Heart left ventricle (tissue), 16 donors: ENCODE measurements around the gene GAPVD1. TPM values are rescaled to one million over a fixed set of nuclear protein-coding genes. Genes with fewer than 3 reads are reported as not detected.

Experiments used
- ATAC-seq, 4 donors: fragments of 200-7000 bp; cut with Tn5 transposase; one replicate each; pipeline ENCODE4 v1.9.1; 2020 to 2022; ENCODE audit warnings: moderate library complexity in 4 of 4, mild to moderate bottlenecking in 3 of 4, moderate number of reproducible peaks in 1 of 4
- DNase-seq, 5 donors: peaks; one replicate each; pipeline ENCODE4 v3.0.0-alpha.2; 2020
- H3K27ac ChIP-seq, 12 donors: fragments of 200-600 bp; sonication (generic) in 4 of 12; one replicate each; pipeline versions ENCODE4 v1.5.0 to v1.8.0; 2016 to 2022; ENCODE audit warnings: mild to moderate bottlenecking in 2 of 12
- H3K27me3 ChIP-seq, 9 donors: fragments of 200-600 bp; sonication (generic) in 2 of 9; one replicate each; pipeline versions ENCODE4 v1.5.1 to v1.8.0; 2016 to 2022; ENCODE audit warnings: mild to moderate bottlenecking in 3 of 9
- H3K36me3 ChIP-seq, 9 donors: fragments of 200-600 bp; sonication (generic) in 2 of 9; one replicate each; pipeline versions ENCODE4 v1.5.0 to v1.8.0; 2018 to 2022; ENCODE audit warnings: mild to moderate bottlenecking in 2 of 9
- H3K4me1 ChIP-seq, 12 donors: fragments of 200-600 bp; sonication (generic) in 4 of 12; one replicate each; pipeline versions ENCODE4 v1.5.0 to v1.8.0; 2016 to 2022; ENCODE audit warnings: mild to moderate bottlenecking in 3 of 12
- H3K4me3 ChIP-seq, 12 donors: fragments of 200-600 bp; sonication (generic) in 4 of 12; one replicate each; pipeline versions ENCODE4 v1.5.0 to v1.8.0; 2017 to 2022; ENCODE audit warnings: mild to moderate bottlenecking in 9 of 12, moderate library complexity in 4 of 12
- H3K9me3 ChIP-seq, 12 donors: fragments of 200-600 bp; sonication (generic) in 4 of 12; one replicate each; pipeline versions ENCODE4 v1.5.0 to v1.8.0; 2016 to 2022; ENCODE audit warnings: mild to moderate bottlenecking in 1 of 12
- CTCF ChIP-seq, 12 donors: fragments of 200-600 bp; sonication (generic) in 4 of 12; IDR thresholded peaks; one replicate each; pipeline versions ENCODE4 v1.5.0 to v1.8.0; 2018 to 2022; ENCODE audit warnings: antibody characterized with exemption in 12 of 12, mild to moderate bottlenecking in 5 of 12
- POLR2A ChIP-seq, 2 donors: fragments of 450-650 bp; IDR thresholded peaks; one replicate each; pipeline ENCODE4 v1.6.1; 2017; ENCODE audit warnings: antibody characterized with exemption in 2 of 2, mild to moderate bottlenecking in 2 of 2, moderate library complexity in 2 of 2
- WGBS, 4 donors: extraction: QIAGEN DNeasy Blood & Tissue Kit in 2 of 4; methylation state at CpG; one replicate each; pipeline versions ENCODE4 v1.1.5 to v1.1.7; 2013 to 2018; 5-methylcytosine and 5-hydroxymethylcytosine counted together
- intact Hi-C, 10 donors: fragments of 100-400 bp; cut with DNase I; formaldehyde crosslinking; loops; one replicate each; pipeline versions ENCODE4 v1.11.1 to v1.14.2; 2022
- polyA plus RNA-seq, 2 donors: library from polyadenylated mRNA; stranded (reverse); fragments of 200-250 nt; gene quantifications; one replicate each; pipeline ENCODE4 v1.2.3, GENCODE V29; 2013
- total RNA-seq, 9 donors: library from RNA; depleted of rRNA in 2 of 9; stranded (reverse); fragments of >200 nt in 2 of 9; fragmentation: NEBNext Ultra II Directional in 3 of 9; extraction: Animal tissue kit (Norgen Biotek cat#: 25700) in 3 of 9; gene quantifications; one replicate each; pipeline versions ENCODE4 v1.1.0 to v1.2.4, GENCODE V29; 2016 to 2023
- donor health status: ischemic (EF 13 %, LVEDD 7.1; RV severe dilation, severe dysfunction).
- donor health status: healthy with polysubstance abuse.
- donor health status: DM: no; HTN: yes; CAD: no.
- donor health status: DM: no; HTN: no; CAD: no.
- donor health status: ischemic (EF 25% LVEDD 6.9; RV normal size, moderate dysfunction).
- donor health status: ischemic (EF 25% LVEDD 5.7; RV mildly dilated, moderate dysfunction).
- donor health status: healthy.
- donor health status: DM: yes; HTN: yes; CAD: no.
- donor health status: ischemic (EF 35%, LVEDD 5.7; RV mildly dilated, moderate dysfunction).
- donor health status: nonischemic (EF 11% LVEDD 7.7; RV severe dilation, severe dysfunction).
- donor health status: DM: yes; HTN: yes; CAD: no.
- donor health status: PGD.
- donor health status: ischemic (EF 29% LVEDD 5.4; RV normal size, mild dysfunction).
- donor health status: nonischemic (EF 23%, LVEDD 6.1; RV moderate dilation, normal function).

GAPVD1 gene
- total and polyA plus RNA-seq, 11 donors: 7.2 to 45.5 (median 32.4) TPM

GRCh38 chr9:125346080-125346732 is 84.6 kb downstream of the GAPVD1 start:
- no peaks in the 10 kb centered on the region for H3K9me3 ChIP-seq
- ATAC-seq (no peak), DNase-seq (no peak)
- no peak overlapping the region for H3K4me3 ChIP-seq
- no peaks in the 10 kb centered on the region for H3K27me3 ChIP-seq
- H3K36me3 ChIP-seq: peaks cover 0 to 90% (median 80%) of the 10 kb centered on the region in 9 donors
- peaks cover 0 to 15% (median 7%) of the 10 kb centered on the region in 12 donors for H3K4me1 ChIP-seq
- TF ChIP-seq CTCF (IDR thresholded peaks at IDR 0.05) (no peak), POLR2A (IDR thresholded peaks at IDR 0.05) (no peak)
- no peak overlapping the region for H3K27ac ChIP-seq
- WGBS, 4 donors: 84 to 91% (median 88%) methylated on average over 3 of the region's 3 CpGs
- intact Hi-C loops: no loop called here

- Histone ChIP-seq H3K4me3 (no peak overlapping the region), H3K36me3 (peaks cover 6 to 100% (median 99%) of the 10 kb centered on the region in 9 donors), H3K27ac (no peak overlapping the region), H3K27me3 (no peaks in the 10 kb centered on the region), H3K4me1 (peaks cover 0 to 2% (median 0%) of the 10 kb centered on the region in 12 donors), H3K9me3 (no peaks in the 10 kb centered on the region)
- 95 to 96% (median 96%) methylated on average over 11 of the region's 11 CpGs for WGBS, 4 donors
- TF ChIP-seq POLR2A (IDR thresholded peaks at IDR 0.05): no peak
- no peak for TF ChIP-seq CTCF (IDR thresholded peaks at IDR 0.05)
- intact Hi-C loops: no loop called here
- ATAC-seq: no peak
- no peak for DNase-seq
These were observed 94.0 kb downstream of the GAPVD1 start for GRCh38 chr9:125355601-125356000.

GRCh38 chr9:125356032-125356431 is 94.4 kb downstream of the GAPVD1 start:
- ATAC-seq (no peak), DNase-seq (no peak)
- no peaks in the 10 kb centered on the region for H3K9me3 ChIP-seq
- no peak for TF ChIP-seq CTCF (IDR thresholded peaks at IDR 0.05)
- TF ChIP-seq POLR2A (IDR thresholded peaks at IDR 0.05): no peak
- WGBS, 4 donors: 91 to 95% (median 93%) methylated on average over 3 of the region's 3 CpGs
- no peak overlapping the region for H3K27ac ChIP-seq
- intact Hi-C loops: no loop called here
- H3K4me3 ChIP-seq: no peak overlapping the region
- H3K27me3 ChIP-seq: no peaks in the 10 kb centered on the region
- H3K4me1 ChIP-seq: peaks cover 0 to 2% (median 0%) of the 10 kb centered on the region in 12 donors
- H3K36me3 ChIP-seq: peaks cover 6 to 100% (median 99%) of the 10 kb centered on the region in 9 donors

- intact Hi-C loops: no loop called here
- H3K4me1 ChIP-seq: peaks cover 0 to 2% (median 0%) of the 10 kb centered on the region in 12 donors
- no peak overlapping the region for H3K4me3 ChIP-seq
- peaks cover 4 to 100% (median 95%) of the 10 kb centered on the region in 9 donors for H3K36me3 ChIP-seq
- ATAC-seq: no peak
- no peaks in the 10 kb centered on the region for H3K9me3 ChIP-seq
- WGBS, 4 donors: 62 to 87% (median 69%) methylated on average over 1 of the region's 1 CpG
- TF ChIP-seq POLR2A (IDR thresholded peaks at IDR 0.05) (no peak), CTCF (IDR thresholded peaks at IDR 0.05) (no peak)
- no peak for DNase-seq
- no peak overlapping the region for H3K27ac ChIP-seq
- no peaks in the 10 kb centered on the region for H3K27me3 ChIP-seq
These were observed 97.4 kb downstream of the GAPVD1 start for GRCh38 chr9:125359011-125359410.
